PC-9 (cell line): Measurements from ENCODE around the gene MSLN. TPM values are rescaled to one million over a fixed set of nuclear protein-coding genes. Genes with fewer than 3 reads are reported as not detected.
A peak's percentile ranks its signal among the peaks of the same experiment; 100 is the strongest.

Source experiments
- BruUV-seq: library from RNA; stranded (reverse); fragments of 400-500 nt; replicated peaks from 2 replicates; lab custom pipeline; 2021; lab: Mats Ljungman, UMichigan
- CTCF ChIA-PET: fragments of 300-600 bp; sonication (Branson Sonifier 250); formaldehyde crosslinking; loops from one replicate; lab custom pipeline; 2022; ENCODE audit warnings: antibody characterized with exemption; lab: Charles Lee
- POLR2A ChIA-PET: fragments of 300-600 bp; sonication (Branson Sonifier 250); formaldehyde crosslinking; loops from one replicate; lab custom pipeline; 2022; ENCODE audit warnings: antibody characterized with exemption; ENCODE audit not compliant: unreplicated experiment; lab: Charles Lee
- DNase-seq, 2 experiments: peaks; one replicate each; pipeline versions ENCODE4 v3.0.0 to v3.0.0-alpha.2; 2015 to 2022; ENCODE audit warnings: mixed read lengths in 1 of 2
- H2AFZ ChIP-seq: fragments of 200-600 bp; sonication (generic); 2 replicates; pipeline ENCODE4 v1.8.1; 2017; ENCODE audit warnings: antibody characterized with exemption
- H3F3A ChIP-seq: fragments of 200-600 bp; sonication (generic); 2 replicates; pipeline ENCODE4 v1.8.1; 2017; ENCODE audit warnings: antibody characterized with exemption, mild to moderate bottlenecking, low read depth; ENCODE audit not compliant: insufficient read depth
- H3K27ac ChIP-seq: fragments of 200-600 bp; sonication (generic); 2 replicates; pipeline ENCODE4 v1.6.1; 2016; ENCODE audit warnings: mixed run types
- H3K27me3 ChIP-seq: fragments of 200-600 bp; sonication (generic); 2 replicates; pipeline ENCODE4 v1.6.1; 2016; ENCODE audit warnings: low read depth, mixed run types; ENCODE audit not compliant: insufficient read depth
- H3K36me3 ChIP-seq: fragments of 200-600 bp; sonication (generic); 2 replicates; pipeline ENCODE4 v1.6.1; 2016; ENCODE audit warnings: low read depth, mixed run types
- H3K4me1 ChIP-seq: fragments of 200-600 bp; sonication (generic); replicated peaks from 2 replicates; pipeline ENCODE4 v1.6.1; 2016; ENCODE audit warnings: mixed run types; ENCODE audit not compliant: insufficient read depth
- H3K4me2 ChIP-seq: fragments of 200-600 bp; sonication (generic); 2 replicates; pipeline ENCODE4 v1.6.1; 2017; ENCODE audit warnings: mixed run types
- H3K4me3 ChIP-seq: fragments of 200-600 bp; sonication (generic); 2 replicates; pipeline ENCODE4 v1.6.1; 2016; ENCODE audit warnings: mixed run types
- H3K79me2 ChIP-seq: fragments of 200-600 bp; sonication (generic); 2 replicates; pipeline ENCODE4 v1.6.1; 2017; ENCODE audit warnings: low read depth, mixed run types
- H3K9me2 ChIP-seq: fragments of 200-600 bp; sonication (generic); 2 replicates; pipeline ENCODE4 v1.8.1; 2017; ENCODE audit warnings: mild to moderate bottlenecking; ENCODE audit not compliant: insufficient read depth
- H3K9me3 ChIP-seq: fragments of 200-600 bp; sonication (generic); 2 replicates; pipeline ENCODE4 v1.8.1; 2016; ENCODE audit warnings: low read depth; ENCODE audit not compliant: insufficient read depth
- H4K20me1 ChIP-seq: fragments of 200-600 bp; sonication (generic); 2 replicates; pipeline ENCODE4 v1.8.1; 2017; ENCODE audit not compliant: insufficient read depth
- CTCF ChIP-seq: fragments of 200-600 bp; sonication (generic); conservative IDR thresholded peaks from 2 replicates; pipeline ENCODE4 v1.6.1; 2017; ENCODE audit warnings: mixed run types, antibody characterized with exemption, mild to moderate bottlenecking, moderate library complexity
- EZH2 ChIP-seq: fragments of 200-600 bp; sonication (generic); IDR thresholded peaks from 2 replicates; pipeline ENCODE4 v1.8.0; 2017; ENCODE audit warnings: antibody characterized with exemption, low read depth
- intact Hi-C: fragments of 100-400 bp; cut with micrococcal nuclease; formaldehyde crosslinking; loops from one replicate; pipeline ENCODE4 v1.10.0; 2022; ENCODE audit not compliant: unreplicated experiment
- total RNA-seq: library from RNA; stranded (reverse); gene quantifications from 2 replicates; pipeline ENCODE4 v1.2.3, GENCODE V29; 2021

MSLN gene
- total RNA-seq, 1 experiment from 2014 or later, result 59.9 TPM

- no peak overlapping the region for H2AFZ ChIP-seq
- H4K20me1 ChIP-seq, result no peaks in the 10 kb centered on the region
- peak in 1 of 2 experiments; percentile 17 for DNase-seq
- H3K9me3 ChIP-seq, result no peaks in the 10 kb centered on the region
- H3F3A ChIP-seq, result peaks cover 5% of the 10 kb centered on the region; the same call in 1 of the 2 replicates
- no peaks in the 10 kb centered on the region for H3K27me3 ChIP-seq
- intact Hi-C loops, result no loop called here
- no peaks in the 10 kb centered on the region for H3K36me3 ChIP-seq
- no peak overlapping the region for H3K4me3 ChIP-seq
- no peaks in the 10 kb centered on the region for H3K9me2 ChIP-seq
- POLR2A ChIA-PET, result interaction anchor here (0.7 kb wide), 2 partner anchors 39 to 65 kb away, joined by 3 to 4 read pairs; no protein-coding TSS in a partner anchor
- H3K27ac ChIP-seq, result no peak overlapping the region
- no peak overlapping the region for H3K4me2 ChIP-seq
- TF ChIP-seq CTCF (0 out of 2 replicates have a peak, but pooled peaks have one; percentile 25), EZH2 (no peak)
- CTCF ChIA-PET, result no interaction called here
- peaks cover 11% of the 10 kb centered on the region; the same call in 1 of the 2 replicates for H3K79me2 ChIP-seq
- no TSS peak for BruUV-seq
- no peaks in the 10 kb centered on the region; the same call in 1 of the 2 replicates for H3K4me1 ChIP-seq
Measured at GRCh38 chr16:743794-744500, 16.6 kb upstream of the MSLN start.

- H3K27me3 ChIP-seq, result no peaks in the 10 kb centered on the region
- H4K20me1 ChIP-seq, result no peaks in the 10 kb centered on the region
- H3K9me3 ChIP-seq, result no peaks in the 10 kb centered on the region
- H3K4me3 ChIP-seq, result no peak overlapping the region
- H3K36me3 ChIP-seq, result no peaks in the 10 kb centered on the region
- no peaks in the 10 kb centered on the region for H3K9me2 ChIP-seq
- no peak overlapping the region for H3K4me2 ChIP-seq
- TF ChIP-seq CTCF (peak; percentile 63; the same call in 1 of the 2 replicates), EZH2 (no peak)
- H2AFZ ChIP-seq, result no peak overlapping the region
- no TSS peak for BruUV-seq
- peak in 1 of 2 experiments; percentile 8 for DNase-seq
- ChIA-PET CTCF (interaction anchor here (1.4 kb wide), 1 partner anchor 40 kb away, joined by 3 read pairs; no protein-coding TSS in a partner anchor), POLR2A (interaction anchor here (0.7 kb wide), 2 partner anchors 15 to 18 kb away, joined by 3 read pairs; partner anchors contain the start of gene MSLN)
- intact Hi-C loops, result no loop called here
- H3K4me1 ChIP-seq, result no peaks in the 10 kb centered on the region
- H3K79me2 ChIP-seq, result no peaks in the 10 kb centered on the region
- no peak overlapping the region for H3K27ac ChIP-seq
- H3F3A ChIP-seq, result peaks cover 8% of the 10 kb centered on the region; the same call in 1 of the 2 replicates
Measured at GRCh38 chr16:745739-746138, 14.8 kb upstream of the MSLN start.

GRCh38 chr16:746637-747036 lies 13.9 kb upstream of the MSLN start:
- ChIA-PET CTCF (no interaction called here), POLR2A (no interaction called here)
- no peak overlapping the region for H3K4me3 ChIP-seq
- H3K79me2 ChIP-seq, result no peaks in the 10 kb centered on the region
- no peaks in the 10 kb centered on the region for H4K20me1 ChIP-seq
- H3K9me2 ChIP-seq, result no peaks in the 10 kb centered on the region
- peaks cover 8% of the 10 kb centered on the region; the same call in 1 of the 2 replicates for H3F3A ChIP-seq
- H3K4me1 ChIP-seq, result no peaks in the 10 kb centered on the region
- no TSS peak for BruUV-seq
- H3K4me2 ChIP-seq, result no peak overlapping the region
- H3K36me3 ChIP-seq, result no peaks in the 10 kb centered on the region
- H3K9me3 ChIP-seq, result no peaks in the 10 kb centered on the region
- intact Hi-C loops, result no loop called here
- DNase-seq, result no peak
- no peaks in the 10 kb centered on the region for H3K27me3 ChIP-seq
- no peak overlapping the region for H2AFZ ChIP-seq
- H3K27ac ChIP-seq, result no peak overlapping the region
- no peak for TF ChIP-seq CTCF
